Lower leg skin (tissue), 4 donors: ENCODE results near the gene SCUBE1. TPM values are rescaled to one million over a fixed set of nuclear protein-coding genes. Genes with fewer than 3 reads are reported as not detected.

Experiments
- DNase-seq, 2 donors: peaks; one replicate each; pipeline ENCODE4 v3.0.0-alpha.2; 2019; ENCODE audit warnings: low spot score in 2 of 2
- H3K4me3 ChIP-seq: fragments of 200-600 bp; sonication (generic); 2 replicates; pipeline ENCODE4 v1.5.1; 2017; ENCODE audit warnings: mild to moderate bottlenecking, low read depth; ENCODE audit not compliant: poor library complexity, severe bottlenecking
- CTCF ChIP-seq, 3 donors: fragments of 450-650 bp; IDR thresholded peaks; one replicate each; pipeline ENCODE4 v1.5.1; 2016; ENCODE audit warnings: antibody characterized with exemption in 3 of 3, mild to moderate bottlenecking in 3 of 3, moderate library complexity in 2 of 3
- POLR2A ChIP-seq, 2 donors: fragments of 450-650 bp; IDR thresholded peaks; one replicate each; pipeline ENCODE4 v1.6.1; 2016 to 2017; ENCODE audit warnings: antibody characterized with exemption in 2 of 2, mild to moderate bottlenecking in 1 of 2, moderate library complexity in 1 of 2
- WGBS, 2 donors: methylation state at CpG; one replicate each; pipeline ENCODE4 v1.1.5; 2018; 5-methylcytosine and 5-hydroxymethylcytosine counted together
- intact Hi-C: fragments of 100-400 bp; cut with DNase I; formaldehyde crosslinking; loops from one replicate; pipeline ENCODE4 v1.15.0; 2023; ENCODE audit warnings: low total_unique reads
- total RNA-seq, 4 donors: library from RNA; depleted of rRNA; stranded (reverse); fragments of >200 nt; gene quantifications; one replicate each; pipeline ENCODE4 v1.1.0, GENCODE V29; 2016

Gene SCUBE1
- total RNA-seq, 4 donors from 2014 or later, result 0.20 to 1.1 (median 0.28) TPM

DNA sequence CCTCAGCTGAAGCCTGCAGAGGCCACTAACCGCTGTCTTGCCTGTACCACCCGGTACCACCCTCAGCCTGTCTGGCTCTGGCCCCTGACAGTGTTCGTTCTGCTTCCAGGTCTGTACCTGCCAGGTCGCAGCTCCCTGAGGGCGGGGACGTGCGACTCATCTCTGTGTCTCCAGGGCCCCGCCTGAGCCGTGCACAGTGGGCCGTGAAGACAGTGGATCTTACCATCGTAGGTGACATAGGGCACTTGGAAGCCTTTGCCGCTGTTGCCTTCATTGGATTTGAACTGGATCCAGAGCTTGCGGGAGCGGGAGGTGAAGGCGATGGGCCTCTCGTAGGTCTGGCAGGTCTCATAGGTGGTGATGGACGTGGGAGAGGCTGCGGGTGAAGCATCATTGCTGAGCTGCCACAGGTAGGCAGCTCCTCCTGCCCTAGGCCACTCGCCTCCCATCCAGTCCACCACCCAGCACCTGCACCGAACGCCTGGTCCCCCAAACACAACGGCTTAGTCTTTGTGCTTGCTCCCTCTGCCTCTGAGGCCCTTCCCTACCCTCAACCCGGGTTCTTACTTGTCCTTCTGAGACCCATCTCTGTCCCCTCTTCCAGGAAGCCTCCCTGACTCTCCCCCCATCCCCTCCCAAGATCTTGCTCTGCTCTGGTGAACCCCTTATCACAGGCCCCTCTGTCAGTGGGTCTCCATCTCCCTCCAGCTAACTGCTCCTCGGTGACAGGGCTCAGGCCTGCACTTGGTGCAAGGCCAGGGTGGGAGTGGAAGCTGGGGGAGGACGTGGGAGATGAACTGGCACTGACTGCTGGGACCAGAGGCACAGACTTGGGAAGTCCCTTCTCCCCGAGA, 135.1 kb downstream of the SCUBE1 start:
- H3K4me3 ChIP-seq, result no peak overlapping the region
- 67 to 69% methylated on average over 23 to 26 of the region's 26 CpGs for WGBS, 2 donors
- TF ChIP-seq CTCF (IDR thresholded peaks at IDR 0.05) (no peak), POLR2A (IDR thresholded peaks at IDR 0.05) (no peak)
- DNase-seq, result no peak
- intact Hi-C loops, result no loop called here

- 89 to 90% methylated on average over 13 of the region's 13 CpGs for WGBS, 2 donors
- DNase-seq, result no peak
- TF ChIP-seq CTCF (IDR thresholded peaks at IDR 0.05) (no peak), POLR2A (IDR thresholded peaks at IDR 0.05) (no peak)
- intact Hi-C loops, result no loop called here
- no peak overlapping the region for H3K4me3 ChIP-seq
These were observed 135.8 kb downstream of the SCUBE1 start for GRCh38 chr22:43207386-43207785.

DNA sequence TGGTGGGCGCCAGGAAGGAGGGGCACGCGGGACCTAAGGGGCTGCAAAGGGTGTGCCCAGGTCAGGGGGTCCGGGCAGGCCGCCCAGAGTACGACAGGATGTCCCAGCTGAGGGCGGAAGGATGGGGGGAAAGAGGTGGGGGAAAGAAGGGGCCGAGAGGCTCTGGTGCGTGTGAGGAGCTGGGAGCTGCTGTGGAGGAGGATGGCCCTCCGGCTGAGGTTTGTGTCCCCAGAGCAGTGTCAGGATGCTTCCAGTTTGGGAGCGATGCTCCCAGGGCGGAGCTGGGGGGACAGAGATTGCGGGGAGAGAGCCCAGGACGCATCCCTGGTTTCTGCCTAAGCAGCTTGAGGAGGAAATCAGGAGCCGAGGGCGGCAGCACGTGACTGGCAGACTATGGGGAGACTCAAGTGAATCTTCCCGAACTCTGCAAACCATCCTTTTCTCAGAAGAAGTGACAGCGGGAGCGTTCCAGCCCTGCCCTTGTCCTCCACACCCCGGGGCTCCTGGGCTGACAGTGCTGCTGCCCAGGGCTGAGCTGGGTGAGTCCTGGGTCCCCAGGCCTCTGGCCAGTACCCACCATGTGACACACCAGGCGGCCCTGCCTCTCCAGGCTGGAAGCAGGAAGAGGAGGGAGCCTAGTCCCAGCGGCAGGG, 136.5 kb downstream of the SCUBE1 start:
- H3K4me3 ChIP-seq, result no peak overlapping the region
- WGBS, 2 donors, result 61 to 64% methylated on average over 23 of the region's 23 CpGs
- intact Hi-C loops, result no loop called here
- DNase-seq, result no peak
- no peak for TF ChIP-seq POLR2A (IDR thresholded peaks at IDR 0.05)
- TF ChIP-seq CTCF (IDR thresholded peaks at IDR 0.05), result no peak

DNA sequence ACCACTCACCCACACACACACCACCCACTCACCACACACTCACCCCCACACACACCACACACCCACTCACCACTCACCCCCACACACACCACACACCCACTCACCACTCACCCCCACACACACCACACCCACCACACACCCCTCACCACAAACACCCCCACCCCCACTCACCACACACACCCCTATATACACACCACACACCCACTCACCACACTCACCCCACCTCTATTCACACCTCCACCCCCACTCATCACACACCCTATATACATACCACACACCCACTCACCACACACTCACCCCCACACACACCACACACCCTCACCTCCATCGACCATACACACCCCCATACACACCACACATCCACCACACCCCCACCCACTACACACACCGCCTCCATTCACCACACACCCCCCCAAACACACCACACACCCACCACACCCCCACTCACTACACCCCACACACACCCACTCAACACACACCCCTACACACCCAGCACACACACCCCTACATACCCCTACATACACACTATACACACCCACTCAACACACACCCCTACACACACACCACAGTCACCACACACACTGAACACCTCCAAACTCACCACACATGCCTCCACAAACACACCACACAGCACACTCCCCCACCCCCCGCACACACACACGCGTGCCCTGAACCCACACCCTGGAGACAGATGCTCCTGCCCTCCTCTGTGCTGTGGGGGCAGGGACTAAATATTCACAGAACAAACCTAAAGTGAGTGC, 137.2 kb downstream of the SCUBE1 start:
- no peak for DNase-seq
- no peak for TF ChIP-seq CTCF (IDR thresholded peaks at IDR 0.05)
- no peak for TF ChIP-seq POLR2A (IDR thresholded peaks at IDR 0.05)
- no peak overlapping the region for H3K4me3 ChIP-seq
- intact Hi-C loops, result no loop called here
- 67 to 75% methylated on average over 5 of the region's 5 CpGs for WGBS, 2 donors

- no peak overlapping the region for H3K4me3 ChIP-seq
- no peak for DNase-seq
- TF ChIP-seq POLR2A (IDR thresholded peaks at IDR 0.05) (no peak), CTCF (IDR thresholded peaks at IDR 0.05) (no peak)
- intact Hi-C loops, result no loop called here
- 68 to 79% methylated on average over 8 to 9 of the region's 9 CpGs for WGBS, 2 donors
These were observed 137.9 kb downstream of the SCUBE1 start for GRCh38 chr22:43205261-43205691.
